ENCODE results near the gene FYN.

The FYN gene

DNA sequence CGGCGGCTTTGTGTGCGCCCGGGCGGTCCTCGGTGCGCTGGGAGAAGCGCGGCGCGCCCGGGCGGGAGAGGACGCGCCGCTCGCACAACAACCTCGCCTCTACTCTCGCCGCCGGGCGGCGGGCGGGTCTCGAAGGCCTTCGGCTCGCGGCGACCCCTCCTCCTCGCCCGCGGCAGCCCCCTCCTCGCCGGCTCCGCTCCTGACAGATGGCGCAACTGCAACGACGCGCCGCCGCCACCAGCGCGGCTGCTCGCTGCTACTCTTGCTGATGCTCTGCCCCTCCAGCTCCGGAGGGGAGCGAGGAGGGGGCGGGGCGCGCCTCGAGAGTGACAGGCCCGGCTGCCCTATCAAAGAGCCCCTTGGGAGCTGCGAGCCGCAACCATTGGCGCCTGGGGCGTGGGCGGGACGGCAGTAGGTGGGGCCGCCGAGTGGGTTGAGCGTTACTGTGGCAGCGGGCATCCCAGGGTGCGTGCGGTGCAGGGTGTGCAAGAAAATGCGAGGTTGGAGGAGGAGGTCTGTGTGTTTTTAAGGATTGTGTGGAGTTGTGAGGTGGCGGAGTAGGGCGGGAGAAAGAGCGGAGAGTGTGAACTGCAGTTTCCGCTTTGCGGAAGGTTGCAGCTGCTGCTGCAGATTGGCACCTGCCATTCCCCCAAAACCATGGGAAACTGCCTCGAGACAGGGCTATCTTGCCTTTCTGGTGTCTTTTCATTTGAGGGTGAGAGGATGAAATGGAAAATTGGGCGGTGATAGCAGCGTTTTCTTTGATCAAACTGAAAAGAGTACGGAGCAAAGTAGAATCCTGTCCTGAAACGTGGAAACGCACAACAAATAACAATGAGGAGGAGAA is at the start of gene FYN (continued):
- TF ChIP-seq, protein P1, sequence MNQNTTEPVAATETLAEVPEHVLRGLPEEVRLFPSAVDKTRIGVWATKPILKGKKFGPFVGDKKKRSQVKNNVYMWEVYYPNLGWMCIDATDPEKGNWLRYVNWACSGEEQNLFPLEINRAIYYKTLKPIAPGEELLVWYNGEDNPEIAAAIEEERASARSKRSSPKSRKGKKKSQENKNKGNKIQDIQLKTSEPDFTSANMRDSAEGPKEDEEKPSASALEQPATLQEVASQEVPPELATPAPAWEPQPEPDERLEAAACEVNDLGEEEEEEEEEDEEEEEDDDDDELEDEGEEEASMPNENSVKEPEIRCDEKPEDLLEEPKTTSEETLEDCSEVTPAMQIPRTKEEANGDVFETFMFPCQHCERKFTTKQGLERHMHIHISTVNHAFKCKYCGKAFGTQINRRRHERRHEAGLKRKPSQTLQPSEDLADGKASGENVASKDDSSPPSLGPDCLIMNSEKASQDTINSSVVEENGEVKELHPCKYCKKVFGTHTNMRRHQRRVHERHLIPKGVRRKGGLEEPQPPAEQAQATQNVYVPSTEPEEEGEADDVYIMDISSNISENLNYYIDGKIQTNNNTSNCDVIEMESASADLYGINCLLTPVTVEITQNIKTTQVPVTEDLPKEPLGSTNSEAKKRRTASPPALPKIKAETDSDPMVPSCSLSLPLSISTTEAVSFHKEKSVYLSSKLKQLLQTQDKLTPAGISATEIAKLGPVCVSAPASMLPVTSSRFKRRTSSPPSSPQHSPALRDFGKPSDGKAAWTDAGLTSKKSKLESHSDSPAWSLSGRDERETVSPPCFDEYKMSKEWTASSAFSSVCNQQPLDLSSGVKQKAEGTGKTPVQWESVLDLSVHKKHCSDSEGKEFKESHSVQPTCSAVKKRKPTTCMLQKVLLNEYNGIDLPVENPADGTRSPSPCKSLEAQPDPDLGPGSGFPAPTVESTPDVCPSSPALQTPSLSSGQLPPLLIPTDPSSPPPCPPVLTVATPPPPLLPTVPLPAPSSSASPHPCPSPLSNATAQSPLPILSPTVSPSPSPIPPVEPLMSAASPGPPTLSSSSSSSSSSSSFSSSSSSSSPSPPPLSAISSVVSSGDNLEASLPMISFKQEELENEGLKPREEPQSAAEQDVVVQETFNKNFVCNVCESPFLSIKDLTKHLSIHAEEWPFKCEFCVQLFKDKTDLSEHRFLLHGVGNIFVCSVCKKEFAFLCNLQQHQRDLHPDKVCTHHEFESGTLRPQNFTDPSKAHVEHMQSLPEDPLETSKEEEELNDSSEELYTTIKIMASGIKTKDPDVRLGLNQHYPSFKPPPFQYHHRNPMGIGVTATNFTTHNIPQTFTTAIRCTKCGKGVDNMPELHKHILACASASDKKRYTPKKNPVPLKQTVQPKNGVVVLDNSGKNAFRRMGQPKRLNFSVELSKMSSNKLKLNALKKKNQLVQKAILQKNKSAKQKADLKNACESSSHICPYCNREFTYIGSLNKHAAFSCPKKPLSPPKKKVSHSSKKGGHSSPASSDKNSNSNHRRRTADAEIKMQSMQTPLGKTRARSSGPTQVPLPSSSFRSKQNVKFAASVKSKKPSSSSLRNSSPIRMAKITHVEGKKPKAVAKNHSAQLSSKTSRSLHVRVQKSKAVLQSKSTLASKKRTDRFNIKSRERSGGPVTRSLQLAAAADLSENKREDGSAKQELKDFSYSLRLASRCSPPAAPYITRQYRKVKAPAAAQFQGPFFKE (tag by site-specific recombination; IDR thresholded peaks at IDR 0.05; ENCODE audit: borderline replicate concordance), result no peak
- TF ChIP-seq ZNF155 (tag by site-specific recombination; IDR thresholded peaks at IDR 0.05), result no peak
- no peak for TF ChIP-seq HOXA7 (CRISPR knock-in tag; IDR thresholded peaks at IDR 0.05; ENCODE audit: borderline replicate concordance)
- 0 out of 2 replicates have a peak, but pooled peaks have one; percentile 16 for TF ChIP-seq ZNF837 (tag by site-specific recombination; IDR thresholded peaks at IDR 0.05)
- TF ChIP-seq ZNF266 (tag by site-specific recombination; IDR thresholded peaks at IDR 0.05; ENCODE audit: low read depth), result no peak
- TF ChIP-seq, protein P2, sequence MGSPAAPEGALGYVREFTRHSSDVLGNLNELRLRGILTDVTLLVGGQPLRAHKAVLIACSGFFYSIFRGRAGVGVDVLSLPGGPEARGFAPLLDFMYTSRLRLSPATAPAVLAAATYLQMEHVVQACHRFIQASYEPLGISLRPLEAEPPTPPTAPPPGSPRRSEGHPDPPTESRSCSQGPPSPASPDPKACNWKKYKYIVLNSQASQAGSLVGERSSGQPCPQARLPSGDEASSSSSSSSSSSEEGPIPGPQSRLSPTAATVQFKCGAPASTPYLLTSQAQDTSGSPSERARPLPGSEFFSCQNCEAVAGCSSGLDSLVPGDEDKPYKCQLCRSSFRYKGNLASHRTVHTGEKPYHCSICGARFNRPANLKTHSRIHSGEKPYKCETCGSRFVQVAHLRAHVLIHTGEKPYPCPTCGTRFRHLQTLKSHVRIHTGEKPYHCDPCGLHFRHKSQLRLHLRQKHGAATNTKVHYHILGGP (tag by site-specific recombination; IDR thresholded peaks at IDR 0.05), result no peak
- no peak for TF ChIP-seq ZNF626 (tag by site-specific recombination; IDR thresholded peaks at IDR 0.05)
- TF ChIP-seq ZNF146 (tag by site-specific recombination; IDR thresholded peaks at IDR 0.05), result no peak
- no peak; the same call in 1 of the 2 replicates for TF ChIP-seq ZNF768 (tag by site-specific recombination; IDR thresholded peaks at IDR 0.05)
- no peak for TF ChIP-seq ZNF585B (tag by site-specific recombination; IDR thresholded peaks at IDR 0.05)
- peak; percentile 83 for TF ChIP-seq ZEB2 (tag by site-specific recombination; IDR thresholded peaks at IDR 0.05)
- peak; percentile 53; the same call in 1 of the 2 replicates for TF ChIP-seq TCF7L2 (IDR thresholded peaks at IDR 0.05; ENCODE audit: borderline replicate concordance, low read depth, low read length)
- TF ChIP-seq GLI2 (tag by site-specific recombination; IDR thresholded peaks at IDR 0.05; ENCODE audit: borderline replicate concordance, low read depth), result no peak
- no peak for TF ChIP-seq ZNF23 (tag by site-specific recombination; IDR thresholded peaks at IDR 0.05; ENCODE audit: borderline replicate concordance)
- no peak for TF ChIP-seq ZSCAN16 (tag by site-specific recombination; IDR thresholded peaks at IDR 0.05)
- no peak for TF ChIP-seq ZNF548 (tag by site-specific recombination; IDR thresholded peaks at IDR 0.05)
- no peak for TF ChIP-seq ZNF621 (tag by site-specific recombination; IDR thresholded peaks at IDR 0.05)
- TF ChIP-seq, protein P3, sequence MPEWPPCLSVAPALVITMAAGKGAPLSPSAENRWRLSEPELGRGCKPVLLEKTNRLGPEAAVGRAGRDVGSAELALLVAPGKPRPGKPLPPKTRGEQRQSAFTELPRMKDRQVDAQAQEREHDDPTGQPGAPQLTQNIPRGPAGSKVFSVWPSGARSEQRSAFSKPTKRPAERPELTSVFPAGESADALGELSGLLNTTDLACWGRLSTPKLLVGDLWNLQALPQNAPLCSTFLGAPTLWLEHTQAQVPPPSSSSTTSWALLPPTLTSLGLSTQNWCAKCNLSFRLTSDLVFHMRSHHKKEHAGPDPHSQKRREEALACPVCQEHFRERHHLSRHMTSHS (tag by site-specific recombination; IDR thresholded peaks at IDR 0.05), result no peak
- TF ChIP-seq ZNF138 (tag by site-specific recombination; IDR thresholded peaks at IDR 0.05; ENCODE audit: borderline replicate concordance), result no peak
- TF ChIP-seq ZNF529 (tag by site-specific recombination; IDR thresholded peaks at IDR 0.05; ENCODE audit: insufficient replicate concordance), result no peak
- peak; percentile 60; the same call in 1 of the 2 replicates for TF ChIP-seq ZBTB21 (tag by site-specific recombination; IDR thresholded peaks at IDR 0.05)
- TF ChIP-seq SALL2 (tag by site-specific recombination; IDR thresholded peaks at IDR 0.05; ENCODE audit: borderline replicate concordance), result no peak
- no peak for TF ChIP-seq BCL11A (tag by site-specific recombination; IDR thresholded peaks at IDR 0.05; ENCODE audit: low read depth)
- TF ChIP-seq ZNF785 (tag by site-specific recombination; IDR thresholded peaks at IDR 0.05), result no peak
- TF ChIP-seq, protein P4, sequence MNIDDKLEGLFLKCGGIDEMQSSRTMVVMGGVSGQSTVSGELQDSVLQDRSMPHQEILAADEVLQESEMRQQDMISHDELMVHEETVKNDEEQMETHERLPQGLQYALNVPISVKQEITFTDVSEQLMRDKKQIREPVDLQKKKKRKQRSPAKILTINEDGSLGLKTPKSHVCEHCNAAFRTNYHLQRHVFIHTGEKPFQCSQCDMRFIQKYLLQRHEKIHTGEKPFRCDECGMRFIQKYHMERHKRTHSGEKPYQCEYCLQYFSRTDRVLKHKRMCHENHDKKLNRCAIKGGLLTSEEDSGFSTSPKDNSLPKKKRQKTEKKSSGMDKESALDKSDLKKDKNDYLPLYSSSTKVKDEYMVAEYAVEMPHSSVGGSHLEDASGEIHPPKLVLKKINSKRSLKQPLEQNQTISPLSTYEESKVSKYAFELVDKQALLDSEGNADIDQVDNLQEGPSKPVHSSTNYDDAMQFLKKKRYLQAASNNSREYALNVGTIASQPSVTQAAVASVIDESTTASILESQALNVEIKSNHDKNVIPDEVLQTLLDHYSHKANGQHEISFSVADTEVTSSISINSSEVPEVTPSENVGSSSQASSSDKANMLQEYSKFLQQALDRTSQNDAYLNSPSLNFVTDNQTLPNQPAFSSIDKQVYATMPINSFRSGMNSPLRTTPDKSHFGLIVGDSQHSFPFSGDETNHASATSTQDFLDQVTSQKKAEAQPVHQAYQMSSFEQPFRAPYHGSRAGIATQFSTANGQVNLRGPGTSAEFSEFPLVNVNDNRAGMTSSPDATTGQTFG (tag by site-specific recombination; IDR thresholded peaks at IDR 0.05; ENCODE audit: borderline replicate concordance), result no peak
- TF ChIP-seq EGR2 (tag by site-specific recombination; IDR thresholded peaks at IDR 0.05; ENCODE audit: low read depth), result peak; percentile 98
- TF ChIP-seq, protein P5, sequence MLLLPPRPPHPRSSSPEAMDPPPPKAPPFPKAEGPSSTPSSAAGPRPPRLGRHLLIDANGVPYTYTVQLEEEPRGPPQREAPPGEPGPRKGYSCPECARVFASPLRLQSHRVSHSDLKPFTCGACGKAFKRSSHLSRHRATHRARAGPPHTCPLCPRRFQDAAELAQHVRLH (tag by site-specific recombination; IDR thresholded peaks at IDR 0.05), result peak; percentile 62; the same call in 1 of the 2 replicates
- no peak for TF ChIP-seq ZNF174 (tag by site-specific recombination; IDR thresholded peaks at IDR 0.05)
- no peak for TF ChIP-seq ZNF549 (tag by site-specific recombination; IDR thresholded peaks at IDR 0.05)

All from HEK293 (cell line).